Measurements from ENCODE around the gene MYO3B.

GRCh38 chr2:170571612-170572011 is 393.7 kb downstream of the MYO3B start:
- no peak for TF ChIP-seq CTCF (IDR thresholded peaks at IDR 0.05)
- TF ChIP-seq POLR2A (IDR thresholded peaks at IDR 0.05) = no peak

Measured in uterus (tissue), 2 donors.